Cardiac septum (tissue), 1 donor: ENCODE measurements around the gene ATMIN. TPM values are rescaled to one million over a fixed set of nuclear protein-coding genes. Genes with fewer than 3 reads are reported as not detected.

ENCODE experiments used
- total RNA-seq: library from RNA; stranded (reverse); fragmentation: NEBNext Ultra II Directional; extraction: Animal tissue kit (Norgen Biotek cat#: 25700); gene quantifications from one replicate; pipeline ENCODE4 v1.2.1, GENCODE V29; 2021
- donor health status: DM: no; HTN: no; CAD: no.

ATMIN gene
- total RNA-seq, 1 donor from 2014 or later, result 26.0 TPM

Other genes with a start within 250 kb of the ATMIN start
- gene CDYL2, start 231.2 kb upstream of the ATMIN start, total RNA-seq, result 6.0 TPM
- 112 TPM for gene CMC2, start 29.0 kb upstream of the ATMIN start, total RNA-seq
- 10.0 TPM for gene CENPN, start 28.6 kb upstream of the ATMIN start, total RNA-seq
- 1.5 TPM for gene C16orf46, start 41.4 kb downstream of the ATMIN start, total RNA-seq
- gene GCSH, start 60.6 kb downstream of the ATMIN start, total RNA-seq, result 35.2 TPM
- not detected for gene BCO1, start 202.8 kb downstream of the ATMIN start, total RNA-seq